CD14-positive monocyte (primary cell): ENCODE results near the gene TECPR1. TPM values are rescaled to one million over a fixed set of nuclear protein-coding genes. Genes with fewer than 3 reads are reported as not detected.

ENCODE experiments used
- DNase-seq, 3 donors: peaks; one replicate each; pipeline ENCODE4 v3.0.0-alpha.2; 2011 to 2022
- H2AFZ ChIP-seq: 2 replicates; pipeline ENCODE4 v1.6.0; 2012; ENCODE audit warnings: mild to moderate bottlenecking, low read depth, low read length, inconsistent platforms; ENCODE audit not compliant: insufficient read depth, poor library complexity, severe bottlenecking
- H3K27ac ChIP-seq, 2 donors: 1 replicate in 1 of 2; 2 replicates in 1 of 2; pipeline ENCODE4 v1.5.1; 2012 to 2013; ENCODE audit warnings: low read length in 2 of 2, control low read depth in 1 of 2, inconsistent platforms in 1 of 2, low read depth in 1 of 2, mild to moderate bottlenecking in 1 of 2
- H3K27me3 ChIP-seq, 2 donors: one replicate each; pipeline versions ENCODE4 v1.6.0 to v1.6.1; 2011 to 2013; ENCODE audit warnings: low read length in 2 of 2; ENCODE audit not compliant: control insufficient read depth in 2 of 2, insufficient read depth in 2 of 2
- H3K36me3 ChIP-seq, 2 donors: replicated peaks in 1 of 2; 1 replicate in 1 of 2; 2 replicates in 1 of 2; pipeline versions ENCODE4 v1.5.1 to v1.6.1; 2012 to 2013; ENCODE audit warnings: low read length in 2 of 2, control low read depth in 1 of 2, inconsistent platforms in 1 of 2, mild to moderate bottlenecking in 1 of 2; ENCODE audit not compliant: insufficient read depth in 2 of 2, control insufficient read depth in 1 of 2
- H3K4me1 ChIP-seq, 2 donors: 1 replicate in 1 of 2; 2 replicates in 1 of 2; pipeline versions ENCODE4 v1.5.1 to v1.6.1; 2012 to 2013; ENCODE audit warnings: low read length in 2 of 2, control low read depth in 1 of 2, inconsistent platforms in 1 of 2, mild to moderate bottlenecking in 1 of 2, moderate library complexity in 1 of 2; ENCODE audit not compliant: insufficient read depth in 2 of 2, control insufficient read depth in 1 of 2
- H3K4me2 ChIP-seq: replicated peaks from 2 replicates; pipeline ENCODE3; 2012; ENCODE audit warnings: low read length, moderate library complexity, mild to moderate bottlenecking; ENCODE audit not compliant: poor library complexity, severe bottlenecking; ENCODE audit errors: extremely low read depth
- H3K4me3 ChIP-seq, 3 experiments: fragments of 200-600 bp in 1 of 3; sonication (generic) in 1 of 3; replicated peaks in 1 of 3; 1 replicate in 2 of 3; 2 replicates in 1 of 3; pipeline ENCODE4 v1.5.1; 2011 to 2013; ENCODE audit warnings: low read length in 3 of 3, mild to moderate bottlenecking in 3 of 3, control low read depth in 2 of 3, low read depth in 2 of 3, inconsistent platforms in 1 of 3, moderate library complexity in 1 of 3
- H3K79me2 ChIP-seq: 2 replicates; pipeline ENCODE4 v1.6.0; 2012; ENCODE audit warnings: mild to moderate bottlenecking, control low read depth, inconsistent platforms, low read length, moderate library complexity; ENCODE audit not compliant: insufficient read depth
- H3K9ac ChIP-seq: 2 replicates; pipeline ENCODE4 v1.6.0; 2017; ENCODE audit warnings: low read length, mild to moderate bottlenecking; ENCODE audit not compliant: insufficient read depth, poor library complexity, severe bottlenecking
- H3K9me3 ChIP-seq, 2 donors: replicated peaks in 1 of 2; 1 replicate in 1 of 2; 2 replicates in 1 of 2; pipeline versions ENCODE4 v1.5.1 to v1.6.1; 2012 to 2013; ENCODE audit warnings: low read length in 2 of 2, control low read depth in 1 of 2; ENCODE audit not compliant: control insufficient read depth in 1 of 2, insufficient read depth in 1 of 2
- H4K20me1 ChIP-seq: 2 replicates; pipeline ENCODE4 v1.6.0; 2012; ENCODE audit warnings: mild to moderate bottlenecking, low read length, control low read depth, moderate library complexity; ENCODE audit not compliant: insufficient read depth
- H3K27ac Mint-ChIP-seq, 7 donors: one replicate each; pipeline ENCODE4 v1.8.0; 2020; ENCODE audit warnings: mild to moderate bottlenecking in 7 of 7, mixed read lengths in 7 of 7, moderate library complexity in 6 of 7, inconsistent platforms in 2 of 7
- H3K27me3 Mint-ChIP-seq, 3 donors: one replicate each; pipeline ENCODE4 v1.8.0; 2021 to 2022; ENCODE audit warnings: low read depth in 3 of 3, mild to moderate bottlenecking in 3 of 3, mixed read lengths in 3 of 3, moderate library complexity in 3 of 3, inconsistent platforms in 1 of 3
- H3K36me3 Mint-ChIP-seq, 2 donors: one replicate each; pipeline ENCODE4 v1.8.0; 2020; ENCODE audit warnings: mixed read lengths in 2 of 2, inconsistent platforms in 1 of 2, mild to moderate bottlenecking in 1 of 2
- H3K4me1 Mint-ChIP-seq: one replicate; pipeline ENCODE4 v1.8.0; 2020; ENCODE audit warnings: mild to moderate bottlenecking, mixed read lengths
- H3K4me3 Mint-ChIP-seq, 2 donors: one replicate each; pipeline ENCODE4 v1.8.0; 2020; ENCODE audit warnings: mild to moderate bottlenecking in 2 of 2, mixed read lengths in 2 of 2, moderate library complexity in 1 of 2
- H3K9me3 Mint-ChIP-seq, 7 donors: one replicate each; pipeline ENCODE4 v1.8.0; 2020 to 2022; ENCODE audit warnings: mixed read lengths in 7 of 7, mild to moderate bottlenecking in 6 of 7, moderate library complexity in 6 of 7, inconsistent platforms in 2 of 7
- CTCF ChIP-seq: fragments of 200-600 bp; IDR thresholded peaks from one replicate; pipeline ENCODE4 v1.8.0; 2022; ENCODE audit warnings: antibody characterized with exemption, mild to moderate bottlenecking
- WGBS: methylation state at CpG from one replicate; pipeline ENCODE4 v1.1.5; 2013; ENCODE audit warnings: missing lambda C conversion rate; ENCODE audit not compliant: insufficient coverage; 5-methylcytosine and 5-hydroxymethylcytosine counted together
- intact Hi-C, 2 donors: fragments of 100-400 bp; cut with micrococcal nuclease; formaldehyde crosslinking; loops; one replicate each; pipeline versions ENCODE4 v1.15.0 to v1.15.1; 2023
- polyA plus RNA-seq, 3 donors: library from polyadenylated mRNA; depleted of rRNA in 1 of 3; unstranded in 2 of 3; stranded (reverse) in 1 of 3; fragments of 300-500 nt in 2 of 3; fragments of >200 nt in 1 of 3; fragmentation: Illumina TruSeq in 2 of 3; gene quantifications; 1 replicate in 2 of 3; 2 replicates in 1 of 3; pipeline ENCODE4 v1.2.3, GENCODE V29; 2012 to 2021

Gene TECPR1
- polyA plus RNA-seq, 3 donors, result 5.7 to 20.0 (median 10.2) TPM

DNA sequence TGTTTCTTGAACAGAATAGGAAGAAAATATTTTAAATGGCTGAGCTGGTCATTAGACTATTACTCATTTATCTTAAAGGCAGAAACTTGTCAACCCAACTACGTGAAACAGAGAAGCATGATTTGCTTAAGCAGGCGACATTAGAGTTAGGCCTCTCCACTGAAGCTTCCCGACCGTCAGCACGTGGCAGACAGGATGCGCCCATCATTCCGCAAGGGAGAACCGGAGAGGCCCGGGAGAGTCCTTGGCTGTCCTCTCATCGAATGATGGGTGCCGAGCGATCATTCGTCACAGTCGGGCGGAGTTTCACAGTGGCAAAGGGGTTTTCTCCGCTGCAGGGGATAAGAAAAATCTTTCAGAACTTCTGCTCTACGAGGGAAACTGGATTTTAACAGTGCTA lies 41.2 kb upstream of the TECPR1 start:
- H3K4me1 ChIP-seq, result peaks cover 7 to 14% of the 10 kb centered on the region in 2 donors
- Mint-ChIP-seq H3K9me3 (no peaks in the 10 kb centered on the region), H3K27ac (peak overlapping the region in 3 of 7 donors; percentile 13 to 31 (median 26)), H3K4me3 (no peak overlapping the region), H3K36me3 (peaks cover 50 to 84% of the 10 kb centered on the region in 2 donors), H3K4me1 (peaks cover 16% of the 10 kb centered on the region), H3K27me3 (peaks cover 0 to 3% (median 0%) of the 10 kb centered on the region in 3 donors)
- no peaks in the 10 kb centered on the region for H3K9me3 ChIP-seq
- no peak overlapping the region for H3K4me2 ChIP-seq
- no peak overlapping the region for H3K4me3 ChIP-seq
- H3K9ac ChIP-seq, result no peak overlapping the region
- H4K20me1 ChIP-seq, result peaks cover 99% of the 10 kb centered on the region
- H3K79me2 ChIP-seq, result peaks cover 63% of the 10 kb centered on the region
- H2AFZ ChIP-seq, result no peak overlapping the region
- H3K27me3 ChIP-seq, result no peaks in the 10 kb centered on the region
- intact Hi-C loops, result no loop called here
- DNase-seq, result no peak
- H3K27ac ChIP-seq, result no peak overlapping the region
- peaks cover 62 to 86% of the 10 kb centered on the region in 2 donors for H3K36me3 ChIP-seq
- no peak for TF ChIP-seq CTCF
- 96% methylated on average over 17 of the region's 17 CpGs for WGBS

- H3K36me3 Mint-ChIP-seq, result peaks cover 49 to 85% of the 10 kb centered on the region in 2 donors
- peaks cover 100% of the 10 kb centered on the region for H4K20me1 ChIP-seq
- peaks cover 0 to 2% (median 0%) of the 10 kb centered on the region in 3 donors for H3K27me3 Mint-ChIP-seq
- H3K27ac Mint-ChIP-seq, result peak overlapping the region in 2 of 7 donors; percentile 8 to 10
- no peaks in the 10 kb centered on the region for H3K27me3 ChIP-seq
- DNase-seq, result no peak
- no peak overlapping the region for H3K4me3 ChIP-seq
- no peak overlapping the region for H3K4me3 Mint-ChIP-seq
- peaks cover 74 to 94% of the 10 kb centered on the region in 2 donors for H3K36me3 ChIP-seq
- H3K4me1 Mint-ChIP-seq, result peaks cover 30% of the 10 kb centered on the region
- H3K9me3 ChIP-seq, result no peaks in the 10 kb centered on the region
- no peak overlapping the region for H3K4me2 ChIP-seq
- peaks cover 22 to 29% of the 10 kb centered on the region in 2 donors for H3K4me1 ChIP-seq
- no peaks in the 10 kb centered on the region for H3K9me3 Mint-ChIP-seq
- TF ChIP-seq CTCF, result peak; percentile 19
- H2AFZ ChIP-seq, result no peak overlapping the region
- H3K27ac ChIP-seq, result no peak overlapping the region
- H3K9ac ChIP-seq, result no peak overlapping the region
- 89% methylated on average over 6 of the region's 7 CpGs for WGBS
- H3K79me2 ChIP-seq, result peaks cover 78% of the 10 kb centered on the region
- intact Hi-C loops, result no loop called here
Measured at GRCh38 chr7:98291717-98292116, 39.7 kb upstream of the TECPR1 start.
